Nephron (organoid): ENCODE results near the gene PSORS1C2.

Experiments used
- H3K27ac Mint-ChIP-seq, 3 experiments: 2 replicates each; pipeline ENCODE4 v1.8.0; 2020; ENCODE audit warnings: mixed read lengths in 3 of 3, mild to moderate bottlenecking in 2 of 3, moderate library complexity in 1 of 3
- H3K27me3 Mint-ChIP-seq: 2 replicates; pipeline ENCODE4 v1.8.0; 2021; ENCODE audit warnings: low read depth, mild to moderate bottlenecking, moderate library complexity, mixed read lengths
- H3K36me3 Mint-ChIP-seq: 2 replicates; pipeline ENCODE4 v1.8.0; 2020; ENCODE audit warnings: low read depth, mixed read lengths
- H3K4me1 Mint-ChIP-seq: 2 replicates; pipeline ENCODE4 v1.8.0; 2020; ENCODE audit warnings: mixed read lengths
- H3K4me3 Mint-ChIP-seq, 3 experiments: 2 replicates each; pipeline ENCODE4 v1.8.0; 2020; ENCODE audit warnings: mild to moderate bottlenecking in 3 of 3, mixed read lengths in 3 of 3, moderate library complexity in 2 of 3
- H3K9me3 Mint-ChIP-seq: 2 replicates; pipeline ENCODE4 v1.8.0; 2020; ENCODE audit warnings: mixed read lengths
- CTCF ChIP-seq, 3 experiments: fragments of 200-600 bp; sonication (generic); IDR thresholded peaks; one replicate each; pipeline ENCODE4 v1.5.0; 2021; ENCODE audit warnings: antibody characterized with exemption in 3 of 3; ENCODE audit not compliant: unreplicated experiment in 3 of 3

PSORS1C2 gene

GRCh38 chr6:31157513-31158139 is 18.8 kb upstream of the PSORS1C2 start, which contains the start of gene CCHCR1:
TSS of gene CCHCR1 (minus strand) at chr6:31157802. CDS start at chr6:31157600, 202 bp downstream.
- Mint-ChIP-seq H3K27ac (peak within 1 kb of the TSS; percentile 18 to 27 (median 23)), H3K4me1 (peaks cover 20% of the 10 kb centered on the region), H3K36me3 (peaks cover 19% of the 10 kb centered on the region), H3K9me3 (no peaks in the 10 kb centered on the region), H3K4me3 (peak within 1 kb of the TSS; percentile 83 to 88 (median 85)), H3K27me3 (no peaks in the 10 kb centered on the region)
- TF ChIP-seq CTCF (IDR thresholded peaks at IDR 0.05; ENCODE audit: unreplicated experiment in 3 of 3) = no peak

DNA sequence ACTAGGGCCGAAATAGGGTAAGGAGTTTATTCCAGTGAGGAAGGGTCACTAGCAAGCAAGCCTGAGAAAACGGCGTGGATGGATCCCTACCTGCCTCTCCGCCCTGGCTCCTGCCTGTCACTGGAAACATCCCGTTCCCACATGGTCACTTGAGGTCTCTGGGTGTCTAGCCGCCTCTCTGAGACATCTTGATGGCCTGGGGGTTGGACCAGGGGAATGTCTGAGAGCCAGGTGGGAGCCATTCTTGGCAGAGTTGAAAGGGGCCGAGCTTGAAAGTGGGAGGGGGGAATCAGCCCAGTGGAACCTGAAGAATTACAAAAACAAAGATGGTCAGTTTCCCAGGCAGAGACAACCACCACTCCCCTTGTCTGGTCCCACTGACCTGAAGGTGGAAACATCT is 17.8 kb upstream of the PSORS1C2 start:
- Mint-ChIP-seq H3K27me3 (no peaks in the 10 kb centered on the region), H3K27ac (peak overlapping the region in 1 of 3 experiments; percentile 27), H3K4me1 (peaks cover 20% of the 10 kb centered on the region), H3K4me3 (peak overlapping the region; percentile 83 to 88 (median 85)), H3K9me3 (no peaks in the 10 kb centered on the region), H3K36me3 (peaks cover 17% of the 10 kb centered on the region)
- no peak for TF ChIP-seq CTCF (IDR thresholded peaks at IDR 0.05; ENCODE audit: unreplicated experiment in 3 of 3)

GRCh38 chr6:31154436-31154835 is 15.6 kb upstream of the PSORS1C2 start:
- peaks cover 32% of the 10 kb centered on the region for H3K36me3 Mint-ChIP-seq

GRCh38 chr6:31152781-31153180 is 13.9 kb upstream of the PSORS1C2 start:
- no peak for TF ChIP-seq CTCF (IDR thresholded peaks at IDR 0.05; ENCODE audit: unreplicated experiment in 3 of 3)
- H3K27me3 Mint-ChIP-seq = no peaks in the 10 kb centered on the region
- peaks cover 32% of the 10 kb centered on the region for H3K36me3 Mint-ChIP-seq
- peak overlapping the region in 2 of 3 experiments; percentile 36 to 81 for H3K27ac Mint-ChIP-seq
- peaks cover 4% of the 10 kb centered on the region for H3K4me1 Mint-ChIP-seq
- no peaks in the 10 kb centered on the region for H3K9me3 Mint-ChIP-seq
- no peak overlapping the region for H3K4me3 Mint-ChIP-seq

More at GRCh38 chr6:31154436-31154835, 15.6 kb upstream of the PSORS1C2 start:
- Mint-ChIP-seq H3K27me3 (no peaks in the 10 kb centered on the region), H3K4me3 (no peak overlapping the region), H3K4me1 (peaks cover 15% of the 10 kb centered on the region), H3K27ac (peak overlapping the region in 1 of 3 experiments; percentile 7), H3K9me3 (no peaks in the 10 kb centered on the region)
- TF ChIP-seq CTCF (IDR thresholded peaks at IDR 0.05; ENCODE audit: unreplicated experiment in 3 of 3) = no peak

DNA sequence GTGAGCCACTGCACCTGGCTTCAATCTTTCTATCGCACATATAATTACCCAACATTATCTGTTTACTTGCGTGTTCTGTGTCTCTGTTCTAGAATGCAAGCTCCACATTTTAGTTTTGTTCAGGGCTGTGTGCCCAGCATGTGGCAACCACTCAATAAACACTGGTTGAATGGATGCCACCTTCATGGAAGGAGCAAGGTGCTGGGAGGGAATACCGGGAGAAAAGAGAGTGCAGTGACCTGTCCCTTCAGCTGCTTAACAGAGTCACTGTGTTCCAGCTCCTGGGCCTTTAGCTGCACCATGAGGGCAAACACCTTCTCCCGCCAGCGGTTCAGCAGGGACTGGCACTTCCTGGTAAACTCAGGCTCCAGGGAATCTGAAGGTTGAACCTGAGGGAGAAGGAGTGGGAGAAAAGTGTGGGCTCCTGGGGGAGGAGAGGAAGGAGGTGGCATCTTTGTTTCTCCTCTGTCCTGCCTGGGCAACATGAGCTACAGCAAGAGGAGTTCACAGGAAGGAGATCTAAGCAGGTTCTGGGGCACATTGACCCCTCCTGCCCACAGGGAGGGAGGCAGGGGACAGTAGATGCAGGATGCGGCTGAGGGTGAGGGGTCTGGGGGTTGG is 11.1 kb upstream of the PSORS1C2 start:
- no peak for TF ChIP-seq CTCF (IDR thresholded peaks at IDR 0.05; ENCODE audit: unreplicated experiment in 3 of 3)
- peaks cover 37% of the 10 kb centered on the region for H3K36me3 Mint-ChIP-seq
- H3K9me3 Mint-ChIP-seq = no peaks in the 10 kb centered on the region
- no peak overlapping the region for H3K27ac Mint-ChIP-seq
- no peak overlapping the region for H3K4me3 Mint-ChIP-seq
- H3K27me3 Mint-ChIP-seq = no peaks in the 10 kb centered on the region
- peaks cover 4% of the 10 kb centered on the region for H3K4me1 Mint-ChIP-seq
